Hypothalamus (tissue), 51 donors: ENCODE data around the gene KARS1.

Experiments used
- DNase-seq, 51 donors: peaks; one replicate each; lab custom pipeline; 2025; lab: John Stamatoyannopoulos, UW

KARS1 gene

GRCh38 chr16:75647492-75648264 is at the start of gene KARS1, which contains the start of gene TERF2IP:
Gene KARS1 (minus strand): TSS chr16:75647665. CDS start chr16:75647639, 26 bp downstream.
Gene TERF2IP (plus strand): TSS chr16:75647773. CDS start chr16:75647883, 110 bp downstream.
- DNase-seq: peak; percentile 66 to 96 (median 90)

GRCh38 chr16:75695708-75696107 is 48.2 kb upstream of the KARS1 start:
- DNase-seq: no peak

- DNase-seq: no peak
These were observed 39.9 kb upstream of the KARS1 start for GRCh38 chr16:75687361-75687760.

GRCh38 chr16:75682308-75682707 is 34.8 kb upstream of the KARS1 start:
- DNase-seq: no peak

GRCh38 chr16:75679366-75679765 is 31.9 kb upstream of the KARS1 start:
- no peak for DNase-seq

- no peak for DNase-seq
These were observed 29.4 kb upstream of the KARS1 start, which contains the start of gene CPHXL2 for GRCh38 chr16:75676909-75677308. Gene CPHXL2 (minus strand): TSS chr16:75677009. CDS start chr16:75676999, 10 bp downstream.

GRCh38 chr16:75667503-75667902 is 20.0 kb upstream of the KARS1 start:
- DNase-seq: no peak

GRCh38 chr16:75660726-75661302 is 13.3 kb upstream of the KARS1 start:
- peak in 5 of 51 donors; percentile 3 to 43 (median 11) for DNase-seq

- DNase-seq: peak in 27 of 51 donors; percentile 5 to 60 (median 28)
These were observed 12.9 kb upstream of the KARS1 start for GRCh38 chr16:75660321-75660720.

GRCh38 chr16:75658175-75658574 is 10.7 kb upstream of the KARS1 start:
- no peak for DNase-seq

GRCh38 chr16:75653922-75654321 is 6.5 kb upstream of the KARS1 start:
- no peak for DNase-seq

- peak; percentile 35 to 89 (median 71) for DNase-seq
These were observed 1.0 kb upstream of the KARS1 start for GRCh38 chr16:75648265-75649076.

GRCh38 chr16:75647112-75647491 is 363 bp downstream of the KARS1 start:
- DNase-seq: peak in 1 of 51 donors; percentile 54

- no peak for DNase-seq
These were observed 3.0 kb downstream of the KARS1 start for GRCh38 chr16:75644240-75645012.

GRCh38 chr16:75640598-75640997 is 6.9 kb downstream of the KARS1 start:
- DNase-seq: no peak

- DNase-seq: no peak
These were observed 12.4 kb downstream of the KARS1 start for GRCh38 chr16:75635036-75635435.

GRCh38 chr16:75632857-75633256 is 14.6 kb downstream of the KARS1 start:
- DNase-seq: no peak

- no peak for DNase-seq
These were observed 17.4 kb downstream of the KARS1 start for GRCh38 chr16:75630052-75630451.

- no peak for DNase-seq
These were observed 18.3 kb downstream of the KARS1 start for GRCh38 chr16:75629132-75629531.

- DNase-seq: no peak
These were observed 19.1 kb downstream of the KARS1 start for GRCh38 chr16:75628351-75628750.
